Measurements from ENCODE around the gene DRGX.

Gene DRGX

GRCh38 chr10:49398000-49398861, 2.3 kb upstream of the DRGX start:
- Histone ChIP-seq H3K27me3 (ENCODE audit: low read depth) (peaks cover 53% of the 10 kb centered on the region), H3K36me3 (replicated peaks) (no peaks in the 10 kb centered on the region), H3K4me3 (no peak overlapping the region), H3K9me3 (no peaks in the 10 kb centered on the region), H3K4me1 (no peaks in the 10 kb centered on the region)
- DNase-seq (ENCODE audit: low spot score in 2 of 2), result peak in 1 of 2 experiments; percentile 58
- in situ Hi-C loops (cut with MboI; ENCODE audit: low sequenced_read_pairs), result no loop called here

GRCh38 chr10:49397036-49397999, 1.4 kb upstream of the DRGX start:
- in situ Hi-C loops (cut with MboI; ENCODE audit: low sequenced_read_pairs), result no loop called here
- no peak for DNase-seq (ENCODE audit: low spot score in 2 of 2)

GRCh38 chr10:49396666-49396999, 744 bp upstream of the DRGX start:
- H3K9me3 ChIP-seq, result no peaks in the 10 kb centered on the region
- H3K27me3 ChIP-seq (ENCODE audit: low read depth), result peaks cover 53% of the 10 kb centered on the region
- in situ Hi-C loops (cut with MboI; ENCODE audit: low sequenced_read_pairs), result no loop called here

More at GRCh38 chr10:49397036-49397999, 1.4 kb upstream of the DRGX start:
- peaks cover 50% of the 10 kb centered on the region for H3K27me3 ChIP-seq (ENCODE audit: low read depth)
- H3K36me3 ChIP-seq (replicated peaks), result no peaks in the 10 kb centered on the region
- no peak overlapping the region for H3K4me3 ChIP-seq
- no peaks in the 10 kb centered on the region for H3K4me1 ChIP-seq
- no peaks in the 10 kb centered on the region for H3K9me3 ChIP-seq

GRCh38 chr10:49394933-49395740, 752 bp downstream of the DRGX start:
- no peaks in the 10 kb centered on the region for H3K36me3 ChIP-seq (replicated peaks)
- DNase-seq (ENCODE audit: low spot score in 2 of 2), result no peak
- no peaks in the 10 kb centered on the region for H3K4me1 ChIP-seq
- H3K4me3 ChIP-seq, result no peak overlapping the region
- no peaks in the 10 kb centered on the region for H3K9me3 ChIP-seq
- in situ Hi-C loops (cut with MboI; ENCODE audit: low sequenced_read_pairs), result no loop called here
- H3K27me3 ChIP-seq (ENCODE audit: low read depth), result peaks cover 54% of the 10 kb centered on the region

More at GRCh38 chr10:49396666-49396999, 744 bp upstream of the DRGX start:
- Histone ChIP-seq H3K36me3 (replicated peaks) (no peaks in the 10 kb centered on the region), H3K4me3 (no peak overlapping the region), H3K4me1 (no peaks in the 10 kb centered on the region)
- no peak for DNase-seq (ENCODE audit: low spot score in 2 of 2)

GRCh38 chr10:49393757-49394156, 2.1 kb downstream of the DRGX start:
- Histone ChIP-seq H3K4me3 (no peak overlapping the region), H3K27me3 (ENCODE audit: low read depth) (peaks cover 47% of the 10 kb centered on the region), H3K9me3 (no peaks in the 10 kb centered on the region), H3K4me1 (no peaks in the 10 kb centered on the region), H3K36me3 (replicated peaks) (no peaks in the 10 kb centered on the region)
- in situ Hi-C loops (cut with MboI; ENCODE audit: low sequenced_read_pairs), result no loop called here
- no peak for DNase-seq (ENCODE audit: low spot score in 2 of 2)

- Histone ChIP-seq H3K9me3 (no peaks in the 10 kb centered on the region), H3K4me3 (no peak overlapping the region), H3K36me3 (replicated peaks) (no peaks in the 10 kb centered on the region), H3K4me1 (no peaks in the 10 kb centered on the region), H3K27me3 (ENCODE audit: low read depth) (peaks cover 43% of the 10 kb centered on the region)
- in situ Hi-C loops (cut with MboI; ENCODE audit: low sequenced_read_pairs), result no loop called here
- no peak for DNase-seq (ENCODE audit: low spot score in 2 of 2)
Measured at GRCh38 chr10:49393301-49393700, 2.6 kb downstream of the DRGX start.

- H3K27me3 ChIP-seq (ENCODE audit: low read depth), result peaks cover 14% of the 10 kb centered on the region
- in situ Hi-C loops (cut with MboI; ENCODE audit: low sequenced_read_pairs), result no loop called here
- no peak overlapping the region for H3K4me3 ChIP-seq
- no peaks in the 10 kb centered on the region for H3K9me3 ChIP-seq
- H3K36me3 ChIP-seq (replicated peaks), result no peaks in the 10 kb centered on the region
- H3K4me1 ChIP-seq, result no peaks in the 10 kb centered on the region
- DNase-seq (ENCODE audit: low spot score in 2 of 2), result no peak
Measured at GRCh38 chr10:49389361-49389933, 6.4 kb downstream of the DRGX start.

- H3K27me3 ChIP-seq (ENCODE audit: low read depth), result peaks cover 14% of the 10 kb centered on the region
- H3K4me1 ChIP-seq, result no peaks in the 10 kb centered on the region
- in situ Hi-C loops (cut with MboI; ENCODE audit: low sequenced_read_pairs), result no loop called here
- DNase-seq (ENCODE audit: low spot score in 2 of 2), result no peak
- no peaks in the 10 kb centered on the region for H3K36me3 ChIP-seq (replicated peaks)
- H3K9me3 ChIP-seq, result no peaks in the 10 kb centered on the region
- H3K4me3 ChIP-seq, result no peak overlapping the region
Measured at GRCh38 chr10:49388161-49388560, 7.7 kb downstream of the DRGX start.

- H3K4me3 ChIP-seq, result no peak overlapping the region
- H3K36me3 ChIP-seq (replicated peaks), result no peaks in the 10 kb centered on the region
- no peaks in the 10 kb centered on the region for H3K9me3 ChIP-seq
- no peaks in the 10 kb centered on the region for H3K4me1 ChIP-seq
- in situ Hi-C loops (cut with MboI; ENCODE audit: low sequenced_read_pairs), result no loop called here
- DNase-seq (ENCODE audit: low spot score in 2 of 2), result no peak
- H3K27me3 ChIP-seq (ENCODE audit: low read depth), result peaks cover 14% of the 10 kb centered on the region
Measured at GRCh38 chr10:49387071-49387470, 8.8 kb downstream of the DRGX start.

- peaks cover 9% of the 10 kb centered on the region for H3K27me3 ChIP-seq (ENCODE audit: low read depth)
- no peaks in the 10 kb centered on the region for H3K9me3 ChIP-seq
- H3K4me3 ChIP-seq, result no peak overlapping the region
- DNase-seq (ENCODE audit: low spot score in 2 of 2), result no peak
- in situ Hi-C loops (cut with MboI; ENCODE audit: low sequenced_read_pairs), result no loop called here
- H3K36me3 ChIP-seq (replicated peaks), result no peaks in the 10 kb centered on the region
- no peaks in the 10 kb centered on the region for H3K4me1 ChIP-seq
Measured at GRCh38 chr10:49385939-49386922, 9.7 kb downstream of the DRGX start.

GRCh38 chr10:49384268-49384953, 11.5 kb downstream of the DRGX start:
- Histone ChIP-seq H3K4me3 (no peak overlapping the region), H3K27me3 (ENCODE audit: low read depth) (peaks cover 5% of the 10 kb centered on the region; the same call in 1 of the 2 replicates), H3K9me3 (no peaks in the 10 kb centered on the region), H3K36me3 (replicated peaks) (no peaks in the 10 kb centered on the region), H3K4me1 (no peaks in the 10 kb centered on the region)
- DNase-seq (ENCODE audit: low spot score in 2 of 2), result no peak
- in situ Hi-C loops (cut with MboI; ENCODE audit: low sequenced_read_pairs), result no loop called here

- Histone ChIP-seq H3K27me3 (ENCODE audit: low read depth) (0 out of 2 replicates have a peak, but pooled peaks cover 2% of the 10 kb centered on the region), H3K36me3 (replicated peaks) (no peaks in the 10 kb centered on the region), H3K4me3 (no peak overlapping the region), H3K4me1 (no peaks in the 10 kb centered on the region), H3K9me3 (no peaks in the 10 kb centered on the region)
- DNase-seq (ENCODE audit: low spot score in 2 of 2), result no peak
- in situ Hi-C loops (cut with MboI; ENCODE audit: low sequenced_read_pairs), result no loop called here
Measured at GRCh38 chr10:49383853-49384252, 12.0 kb downstream of the DRGX start.

All from HAP-1 (cell line).